Effector memory CD8-positive, alpha-beta T cell (primary cell): Measurements from ENCODE around the gene TTC9.

ENCODE experiments used
- ATAC-seq: fragments of 150-1000 bp; cut with Tn5 transposase; replicated peaks from 2 replicates; pipeline ENCODE4 v1.10.0; 2021; ENCODE audit warnings: mild to moderate bottlenecking, moderate library complexity
- DNase-seq, 3 experiments: peaks; one replicate each; pipeline ENCODE4 v3.0.0; 2021
- H3K27ac Mint-ChIP-seq, 2 donors: one replicate each; pipeline ENCODE4 v1.8.0; 2022; ENCODE audit warnings: mild to moderate bottlenecking in 2 of 2, mixed read lengths in 2 of 2, moderate library complexity in 2 of 2
- H3K27me3 Mint-ChIP-seq, 2 donors: one replicate each; pipeline ENCODE4 v1.8.0; 2022; ENCODE audit warnings: mixed read lengths in 2 of 2
- H3K36me3 Mint-ChIP-seq: one replicate; pipeline ENCODE4 v1.8.0; 2022; ENCODE audit warnings: mild to moderate bottlenecking, moderate library complexity, mixed read lengths; ENCODE audit not compliant: insufficient read depth
- H3K4me1 Mint-ChIP-seq, 2 donors: one replicate each; pipeline ENCODE4 v1.8.0; 2022; ENCODE audit warnings: low read depth in 2 of 2, mixed read lengths in 2 of 2
- H3K4me3 Mint-ChIP-seq, 2 donors: one replicate each; pipeline ENCODE4 v1.8.0; 2022; ENCODE audit warnings: mild to moderate bottlenecking in 2 of 2, mixed read lengths in 2 of 2, moderate library complexity in 2 of 2
- H3K9me3 Mint-ChIP-seq, 2 donors: one replicate each; pipeline ENCODE4 v1.8.0; 2022; ENCODE audit warnings: mixed read lengths in 2 of 2

The TTC9 gene

GRCh38 chr14:70652871-70653270 is 11.2 kb downstream of the TTC9 start:
- no peak for ATAC-seq
- H3K9me3 Mint-ChIP-seq: no peaks in the 10 kb centered on the region
- H3K4me1 Mint-ChIP-seq: peaks cover 32 to 44% of the 10 kb centered on the region in 2 donors
- H3K27me3 Mint-ChIP-seq: no peaks in the 10 kb centered on the region
- H3K27ac Mint-ChIP-seq: peak overlapping the region; percentile 94 to 98
- H3K4me3 Mint-ChIP-seq: peak overlapping the region in 1 of 2 donors; percentile 13
- DNase-seq: no peak
- H3K36me3 Mint-ChIP-seq: peaks cover 5% of the 10 kb centered on the region

DNA sequence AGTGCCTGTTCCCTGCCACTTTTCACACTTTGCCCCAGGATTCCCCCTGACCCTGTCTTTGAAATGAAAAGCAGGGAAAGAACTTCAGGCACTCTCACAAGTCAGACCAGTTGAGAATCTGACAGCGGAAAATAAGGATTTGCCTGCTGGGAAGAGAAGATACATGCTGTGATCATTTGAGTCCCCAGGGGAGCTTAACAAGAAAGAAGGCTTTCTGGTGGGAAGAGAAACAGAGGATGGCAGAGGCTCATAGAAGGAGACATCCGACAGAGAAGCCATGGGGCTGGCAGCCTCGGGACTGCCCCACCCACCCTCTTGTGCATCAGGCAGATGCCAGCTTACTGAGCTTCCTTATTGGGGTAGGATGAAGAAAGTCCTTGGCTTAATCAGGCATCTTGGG is 11.9 kb downstream of the TTC9 start:
- H3K4me3 Mint-ChIP-seq: peak overlapping the region in 1 of 2 donors; percentile 10

DNA sequence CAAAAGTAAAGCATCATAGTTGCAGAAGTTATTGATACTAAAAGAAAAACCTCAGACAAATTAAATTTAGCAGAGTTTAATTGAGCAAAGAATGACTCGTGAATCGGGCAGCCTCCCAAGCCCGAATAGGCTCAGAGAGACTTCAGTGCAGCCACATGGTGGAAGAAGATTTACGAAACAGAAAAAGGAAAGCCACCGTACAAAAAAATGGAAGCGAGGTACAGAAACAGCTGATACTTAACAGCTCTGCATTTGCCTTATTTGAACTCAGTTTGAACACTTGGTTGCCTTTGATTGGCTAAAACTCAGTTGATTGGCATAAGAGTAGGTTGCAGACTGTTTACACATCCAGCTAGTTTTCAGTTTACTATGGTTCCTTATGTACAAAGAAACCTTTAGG is 12.9 kb downstream of the TTC9 start:
- Mint-ChIP-seq H3K27me3 (no peaks in the 10 kb centered on the region), H3K4me3 (peak overlapping the region; percentile 83 to 86), H3K36me3 (peaks cover 5% of the 10 kb centered on the region), H3K9me3 (no peaks in the 10 kb centered on the region), H3K4me1 (peaks cover 41 to 54% of the 10 kb centered on the region in 2 donors), H3K27ac (peak overlapping the region; percentile 94 to 98)
- DNase-seq: no peak
- peak; percentile 11 for ATAC-seq

More for the DNA sequence above, 11.9 kb downstream of the TTC9 start:
- ATAC-seq (no peak), DNase-seq (no peak)
- no peaks in the 10 kb centered on the region for H3K9me3 Mint-ChIP-seq
- peak overlapping the region; percentile 94 to 98 for H3K27ac Mint-ChIP-seq
- no peaks in the 10 kb centered on the region for H3K27me3 Mint-ChIP-seq
- peaks cover 34 to 46% of the 10 kb centered on the region in 2 donors for H3K4me1 Mint-ChIP-seq
- H3K36me3 Mint-ChIP-seq: peaks cover 5% of the 10 kb centered on the region

DNA sequence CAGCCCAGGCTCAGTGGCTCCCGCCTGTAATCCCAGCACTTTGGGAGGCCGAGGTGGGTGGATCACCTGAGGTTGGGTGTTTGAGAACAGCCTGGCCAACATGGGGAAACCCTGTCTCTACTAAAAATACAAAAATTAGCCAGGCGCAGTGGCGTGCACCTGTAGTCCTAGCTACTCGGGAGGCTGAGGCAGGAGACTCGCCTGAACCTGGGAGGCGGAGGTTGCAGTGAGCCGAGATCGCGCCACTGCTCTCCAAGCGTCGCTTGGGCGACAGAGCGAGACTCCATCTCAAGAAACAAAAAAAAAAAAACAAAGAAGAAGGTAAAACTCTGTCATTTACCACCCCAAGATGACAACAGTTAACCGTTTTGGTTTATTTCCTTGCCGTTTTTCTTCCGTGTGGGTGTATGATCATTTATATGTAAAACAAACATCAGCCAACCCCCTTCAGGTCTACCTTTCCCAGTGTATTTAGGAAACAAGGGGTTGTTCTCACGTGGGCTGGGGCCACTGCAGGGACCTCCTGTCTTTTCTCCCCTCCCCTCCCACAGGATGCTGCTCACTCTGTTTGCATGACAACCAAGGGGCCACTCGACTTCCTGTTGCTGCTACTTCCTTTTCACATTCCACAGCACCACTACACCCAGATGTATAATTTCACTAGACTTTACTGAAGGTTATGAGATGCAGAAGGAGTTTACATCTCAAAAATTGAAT is 13.6 kb downstream of the TTC9 start:
- peaks cover 2% of the 10 kb centered on the region for H3K36me3 Mint-ChIP-seq
- peaks cover 44 to 58% of the 10 kb centered on the region in 2 donors for H3K4me1 Mint-ChIP-seq
- peak overlapping the region; percentile 94 to 98 for H3K27ac Mint-ChIP-seq
- H3K27me3 Mint-ChIP-seq: no peaks in the 10 kb centered on the region
- H3K9me3 Mint-ChIP-seq: no peaks in the 10 kb centered on the region
- H3K4me3 Mint-ChIP-seq: peak overlapping the region; percentile 83 to 86
- peak; percentile 94 for ATAC-seq
- DNase-seq: peak; percentile 53 to 55 (median 55)

GRCh38 chr14:70658899-70659298 is 17.2 kb downstream of the TTC9 start:
- H3K9me3 Mint-ChIP-seq: no peaks in the 10 kb centered on the region
- DNase-seq: no peak
- H3K27me3 Mint-ChIP-seq: no peaks in the 10 kb centered on the region
- H3K4me1 Mint-ChIP-seq: peaks cover 51 to 62% of the 10 kb centered on the region in 2 donors
- H3K36me3 Mint-ChIP-seq: peaks cover 2% of the 10 kb centered on the region
- H3K4me3 Mint-ChIP-seq: peak overlapping the region; percentile 61 to 69
- H3K27ac Mint-ChIP-seq: peak overlapping the region; percentile 94 to 98
- peak; percentile 14 for ATAC-seq

GRCh38 chr14:70660967-70661893 is 19.5 kb downstream of the TTC9 start:
- peak in 1 of 3 experiments; percentile 15 for DNase-seq
- Mint-ChIP-seq H3K4me3 (peak overlapping the region; percentile 7 to 54), H3K36me3 (no peaks in the 10 kb centered on the region), H3K4me1 (peaks cover 38 to 56% of the 10 kb centered on the region in 2 donors), H3K27ac (peak overlapping the region; percentile 90 to 94), H3K9me3 (no peaks in the 10 kb centered on the region), H3K27me3 (no peaks in the 10 kb centered on the region)
- peak; percentile 71 for ATAC-seq

GRCh38 chr14:70662080-70662479 is 20.4 kb downstream of the TTC9 start:
- no peak for ATAC-seq
- no peak for DNase-seq
- peaks cover 33 to 53% of the 10 kb centered on the region in 2 donors for H3K4me1 Mint-ChIP-seq
- H3K9me3 Mint-ChIP-seq: no peaks in the 10 kb centered on the region
- H3K36me3 Mint-ChIP-seq: no peaks in the 10 kb centered on the region
- H3K27me3 Mint-ChIP-seq: no peaks in the 10 kb centered on the region
- peak overlapping the region; percentile 90 to 94 for H3K27ac Mint-ChIP-seq
- H3K4me3 Mint-ChIP-seq: peak overlapping the region in 1 of 2 donors; percentile 7

DNA sequence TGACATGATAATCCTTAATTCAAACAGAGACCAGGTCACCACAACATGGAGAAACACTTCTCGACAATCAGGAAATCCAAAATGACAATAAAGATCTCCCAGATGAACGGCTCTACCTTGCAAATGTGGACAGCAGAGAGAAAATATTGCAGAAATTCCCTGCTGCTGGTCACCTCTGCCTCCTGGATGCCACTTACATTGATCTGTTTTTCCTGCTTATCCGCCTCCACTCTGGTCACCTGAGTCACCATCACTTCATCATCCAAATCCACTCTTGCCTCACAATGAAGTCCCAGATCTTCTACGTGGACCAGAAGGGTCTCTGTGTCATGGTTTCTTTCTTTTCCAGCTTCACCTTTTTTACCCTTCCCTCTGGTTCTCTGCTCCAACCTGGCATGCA is 21.1 kb downstream of the TTC9 start:
- Mint-ChIP-seq H3K4me1 (peaks cover 30 to 52% of the 10 kb centered on the region in 2 donors), H3K36me3 (no peaks in the 10 kb centered on the region), H3K9me3 (no peaks in the 10 kb centered on the region), H3K27me3 (no peaks in the 10 kb centered on the region), H3K27ac (no peak overlapping the region), H3K4me3 (no peak overlapping the region)
- DNase-seq (no peak), ATAC-seq (no peak)

- DNase-seq (no peak), ATAC-seq (no peak)
- Mint-ChIP-seq H3K4me3 (no peak overlapping the region), H3K27me3 (no peaks in the 10 kb centered on the region), H3K9me3 (no peaks in the 10 kb centered on the region), H3K27ac (no peak overlapping the region), H3K36me3 (peaks cover 6% of the 10 kb centered on the region), H3K4me1 (peaks cover 27 to 48% of the 10 kb centered on the region in 2 donors)
These were observed 22.0 kb downstream of the TTC9 start for GRCh38 chr14:70663707-70664179.

- H3K4me3 Mint-ChIP-seq: no peak overlapping the region
These were observed 23.2 kb downstream of the TTC9 start for GRCh38 chr14:70664698-70665447.

GRCh38 chr14:70665448-70666360 is 24.0 kb downstream of the TTC9 start:
- ATAC-seq (no peak), DNase-seq (no peak)
- Mint-ChIP-seq H3K9me3 (no peaks in the 10 kb centered on the region), H3K36me3 (peaks cover 18% of the 10 kb centered on the region), H3K4me1 (peaks cover 17 to 31% of the 10 kb centered on the region in 2 donors), H3K27ac (no peak overlapping the region), H3K4me3 (no peak overlapping the region), H3K27me3 (no peaks in the 10 kb centered on the region)

More at GRCh38 chr14:70664698-70665447, 23.2 kb downstream of the TTC9 start:
- Mint-ChIP-seq H3K27me3 (no peaks in the 10 kb centered on the region), H3K36me3 (peaks cover 14% of the 10 kb centered on the region), H3K4me1 (peaks cover 20 to 37% of the 10 kb centered on the region in 2 donors), H3K9me3 (no peaks in the 10 kb centered on the region), H3K27ac (no peak overlapping the region)
- DNase-seq (no peak), ATAC-seq (no peak)

- H3K27me3 Mint-ChIP-seq: no peaks in the 10 kb centered on the region
- DNase-seq: no peak
- H3K36me3 Mint-ChIP-seq: peaks cover 22% of the 10 kb centered on the region
- no peak overlapping the region for H3K4me3 Mint-ChIP-seq
- ATAC-seq: no peak
- peaks cover 13 to 27% of the 10 kb centered on the region in 2 donors for H3K4me1 Mint-ChIP-seq
- no peak overlapping the region for H3K27ac Mint-ChIP-seq
- H3K9me3 Mint-ChIP-seq: no peaks in the 10 kb centered on the region
These were observed 24.6 kb downstream of the TTC9 start for GRCh38 chr14:70666361-70666686.
